Heart left ventricle (tissue), 16 donors: ENCODE data around the gene WWOX. TPM values are rescaled to one million over a fixed set of nuclear protein-coding genes. Genes with fewer than 3 reads are reported as not detected.

Experiments used
- ATAC-seq, 4 donors: fragments of 200-7000 bp; cut with Tn5 transposase; one replicate each; pipeline ENCODE4 v1.9.1; 2020 to 2022; ENCODE audit warnings: moderate library complexity in 4 of 4, mild to moderate bottlenecking in 3 of 4, moderate number of reproducible peaks in 1 of 4
- DNase-seq, 5 donors: peaks; one replicate each; pipeline ENCODE4 v3.0.0-alpha.2; 2020
- H3K27ac ChIP-seq, 12 donors: fragments of 200-600 bp; sonication (generic) in 4 of 12; one replicate each; pipeline versions ENCODE4 v1.5.0 to v1.8.0; 2016 to 2022; ENCODE audit warnings: mild to moderate bottlenecking in 2 of 12
- H3K27me3 ChIP-seq, 9 donors: fragments of 200-600 bp; sonication (generic) in 2 of 9; one replicate each; pipeline versions ENCODE4 v1.5.1 to v1.8.0; 2016 to 2022; ENCODE audit warnings: mild to moderate bottlenecking in 3 of 9
- H3K36me3 ChIP-seq, 9 donors: fragments of 200-600 bp; sonication (generic) in 2 of 9; one replicate each; pipeline versions ENCODE4 v1.5.0 to v1.8.0; 2018 to 2022; ENCODE audit warnings: mild to moderate bottlenecking in 2 of 9
- H3K4me1 ChIP-seq, 12 donors: fragments of 200-600 bp; sonication (generic) in 4 of 12; one replicate each; pipeline versions ENCODE4 v1.5.0 to v1.8.0; 2016 to 2022; ENCODE audit warnings: mild to moderate bottlenecking in 3 of 12
- H3K4me3 ChIP-seq, 12 donors: fragments of 200-600 bp; sonication (generic) in 4 of 12; one replicate each; pipeline versions ENCODE4 v1.5.0 to v1.8.0; 2017 to 2022; ENCODE audit warnings: mild to moderate bottlenecking in 9 of 12, moderate library complexity in 4 of 12
- H3K9me3 ChIP-seq, 12 donors: fragments of 200-600 bp; sonication (generic) in 4 of 12; one replicate each; pipeline versions ENCODE4 v1.5.0 to v1.8.0; 2016 to 2022; ENCODE audit warnings: mild to moderate bottlenecking in 1 of 12
- CTCF ChIP-seq, 12 donors: fragments of 200-600 bp; sonication (generic) in 4 of 12; IDR thresholded peaks; one replicate each; pipeline versions ENCODE4 v1.5.0 to v1.8.0; 2018 to 2022; ENCODE audit warnings: antibody characterized with exemption in 12 of 12, mild to moderate bottlenecking in 5 of 12
- POLR2A ChIP-seq, 2 donors: fragments of 450-650 bp; IDR thresholded peaks; one replicate each; pipeline ENCODE4 v1.6.1; 2017; ENCODE audit warnings: antibody characterized with exemption in 2 of 2, mild to moderate bottlenecking in 2 of 2, moderate library complexity in 2 of 2
- WGBS, 4 donors: extraction: QIAGEN DNeasy Blood & Tissue Kit in 2 of 4; methylation state at CpG; one replicate each; pipeline versions ENCODE4 v1.1.5 to v1.1.7; 2013 to 2018; 5-methylcytosine and 5-hydroxymethylcytosine counted together
- intact Hi-C, 10 donors: fragments of 100-400 bp; cut with DNase I; formaldehyde crosslinking; loops; one replicate each; pipeline versions ENCODE4 v1.11.1 to v1.14.2; 2022
- polyA plus RNA-seq, 2 donors: library from polyadenylated mRNA; stranded (reverse); fragments of 200-250 nt; gene quantifications; one replicate each; pipeline ENCODE4 v1.2.3, GENCODE V29; 2013
- total RNA-seq, 9 donors: library from RNA; depleted of rRNA in 2 of 9; stranded (reverse); fragments of >200 nt in 2 of 9; fragmentation: NEBNext Ultra II Directional in 3 of 9; extraction: Animal tissue kit (Norgen Biotek cat#: 25700) in 3 of 9; gene quantifications; one replicate each; pipeline versions ENCODE4 v1.1.0 to v1.2.4, GENCODE V29; 2016 to 2023
- donor health status: ischemic (EF 13 %, LVEDD 7.1; RV severe dilation, severe dysfunction).
- donor health status: healthy with polysubstance abuse.
- donor health status: DM: no; HTN: yes; CAD: no.
- donor health status: DM: no; HTN: no; CAD: no.
- donor health status: ischemic (EF 25% LVEDD 6.9; RV normal size, moderate dysfunction).
- donor health status: ischemic (EF 25% LVEDD 5.7; RV mildly dilated, moderate dysfunction).
- donor health status: healthy.
- donor health status: DM: yes; HTN: yes; CAD: no.
- donor health status: ischemic (EF 35%, LVEDD 5.7; RV mildly dilated, moderate dysfunction).
- donor health status: nonischemic (EF 11% LVEDD 7.7; RV severe dilation, severe dysfunction).
- donor health status: DM: yes; HTN: yes; CAD: no.
- donor health status: PGD.
- donor health status: ischemic (EF 29% LVEDD 5.4; RV normal size, mild dysfunction).
- donor health status: nonischemic (EF 23%, LVEDD 6.1; RV moderate dilation, normal function).

WWOX gene
- total and polyA plus RNA-seq, 11 donors = 4.3 to 18.3 (median 9.1) TPM

GRCh38 chr16:78102122-78102660, 2.7 kb downstream of the WWOX start:
- Histone ChIP-seq H3K36me3 (no peaks in the 10 kb centered on the region), H3K27me3 (no peaks in the 10 kb centered on the region), H3K27ac (no peak overlapping the region), H3K9me3 (no peaks in the 10 kb centered on the region), H3K4me1 (peaks cover 0 to 17% (median 8%) of the 10 kb centered on the region in 12 donors), H3K4me3 (no peak overlapping the region)
- no peak for DNase-seq
- intact Hi-C loops = no loop called here
- WGBS, 4 donors = 78 to 90% (median 80%) methylated on average over 4 to 5 of the region's 5 CpGs
- TF ChIP-seq POLR2A (IDR thresholded peaks at IDR 0.05) (no peak), CTCF (IDR thresholded peaks at IDR 0.05) (no peak)
- no peak for ATAC-seq

GRCh38 chr16:78102865-78103264, 3.4 kb downstream of the WWOX start:
- Histone ChIP-seq H3K9me3 (no peaks in the 10 kb centered on the region), H3K27ac (no peak overlapping the region), H3K36me3 (no peaks in the 10 kb centered on the region), H3K4me3 (no peak overlapping the region), H3K4me1 (peaks cover 0 to 17% (median 8%) of the 10 kb centered on the region in 12 donors), H3K27me3 (no peaks in the 10 kb centered on the region)
- 66 to 82% (median 77%) methylated on average over 7 to 11 of the region's 11 CpGs for WGBS, 4 donors
- TF ChIP-seq POLR2A (IDR thresholded peaks at IDR 0.05) = no peak
- TF ChIP-seq CTCF (IDR thresholded peaks at IDR 0.05) = no peak
- no peak for DNase-seq
- no peak for ATAC-seq
- intact Hi-C loops = no loop called here

- ATAC-seq (no peak), DNase-seq (no peak)
- 85 to 99% (median 94%) methylated on average over 4 of the region's 4 CpGs for WGBS, 4 donors
- no peak overlapping the region for H3K27ac ChIP-seq
- no peaks in the 10 kb centered on the region for H3K9me3 ChIP-seq
- H3K36me3 ChIP-seq = peaks cover 0 to 20% (median 2%) of the 10 kb centered on the region in 9 donors
- TF ChIP-seq POLR2A (IDR thresholded peaks at IDR 0.05) (no peak), CTCF (IDR thresholded peaks at IDR 0.05) (no peak)
- no peaks in the 10 kb centered on the region for H3K27me3 ChIP-seq
- H3K4me1 ChIP-seq = peaks cover 0 to 7% (median 1%) of the 10 kb centered on the region in 12 donors
- H3K4me3 ChIP-seq = no peak overlapping the region
- intact Hi-C loops = no loop called here
Observed at GRCh38 chr16:78105517-78105916, 6.1 kb downstream of the WWOX start.

GRCh38 chr16:78106686-78107085, 7.2 kb downstream of the WWOX start:
- peaks cover 0 to 29% (median 9%) of the 10 kb centered on the region in 9 donors for H3K36me3 ChIP-seq
- ATAC-seq = peak in 3 of 4 donors; percentile 34 to 61 (median 60)

More at GRCh38 chr16:78106686-78107085, 7.2 kb downstream of the WWOX start:
- Histone ChIP-seq H3K9me3 (no peaks in the 10 kb centered on the region), H3K4me3 (no peak overlapping the region), H3K27ac (no peak overlapping the region), H3K4me1 (peaks cover 0 to 4% (median 0%) of the 10 kb centered on the region in 12 donors), H3K27me3 (no peaks in the 10 kb centered on the region)
- WGBS, 4 donors = 47 to 72% (median 54%) methylated on average over 7 to 8 of the region's 8 CpGs
- intact Hi-C loops = no loop called here
- TF ChIP-seq CTCF (IDR thresholded peaks at IDR 0.05) (no peak), POLR2A (IDR thresholded peaks at IDR 0.05) (no peak)
- DNase-seq = no peak
